ENCODE data around the gene DHX38.

The DHX38 gene

GRCh38 chr16:72084445-72084844 lies 9.2 kb upstream of the DHX38 start:
- no peak for DNase-seq

- DNase-seq: no peak
Measured at GRCh38 chr16:72085002-72085401, 8.6 kb upstream of the DHX38 start.

- no peak for DNase-seq
Measured at GRCh38 chr16:72091217-72091616, 2.4 kb upstream of the DHX38 start.

- DNase-seq: peak in 1 of 2 experiments; percentile 1
Measured at GRCh38 chr16:72092832-72093447, 707 bp upstream of the DHX38 start.

DNA sequence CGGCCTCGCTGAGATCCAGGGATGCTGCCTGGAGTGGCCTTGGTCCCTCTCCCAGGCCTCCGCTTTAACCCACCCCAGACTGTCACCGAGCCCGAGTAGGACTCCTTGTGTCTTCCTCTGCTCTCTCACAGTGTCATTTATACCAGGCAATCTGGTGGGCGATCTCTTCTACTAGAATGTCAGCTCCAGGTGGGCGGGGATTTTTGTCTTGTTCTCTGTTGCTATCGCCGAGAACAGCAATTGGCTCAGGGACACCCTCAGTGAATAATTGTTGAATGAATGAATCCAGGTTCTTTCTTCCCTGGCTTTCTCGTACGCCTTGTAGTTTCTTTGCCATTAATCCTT lies 591 bp downstream of the DHX38 start:
- DNase-seq: no peak

DNA sequence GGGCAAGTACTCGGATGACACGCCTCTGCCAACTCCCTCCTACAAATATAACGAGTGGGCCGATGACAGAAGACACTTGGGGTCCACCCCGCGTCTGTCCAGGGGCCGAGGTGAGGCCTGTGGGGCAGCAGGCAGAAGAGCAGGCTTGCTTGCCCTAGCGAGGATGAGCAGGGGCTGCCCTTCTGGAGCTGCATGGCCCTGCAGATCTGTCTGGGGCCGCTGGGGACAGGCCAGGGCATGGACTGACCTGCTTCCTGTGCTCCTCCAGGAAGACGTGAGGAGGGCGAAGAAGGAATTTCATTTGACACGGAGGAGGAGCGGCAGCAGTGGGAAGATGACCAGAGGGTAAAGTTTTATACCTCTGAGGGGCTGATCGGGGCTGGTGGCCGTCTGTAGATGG lies 5.3 kb downstream of the DHX38 start:
- DNase-seq: no peak

DNA sequence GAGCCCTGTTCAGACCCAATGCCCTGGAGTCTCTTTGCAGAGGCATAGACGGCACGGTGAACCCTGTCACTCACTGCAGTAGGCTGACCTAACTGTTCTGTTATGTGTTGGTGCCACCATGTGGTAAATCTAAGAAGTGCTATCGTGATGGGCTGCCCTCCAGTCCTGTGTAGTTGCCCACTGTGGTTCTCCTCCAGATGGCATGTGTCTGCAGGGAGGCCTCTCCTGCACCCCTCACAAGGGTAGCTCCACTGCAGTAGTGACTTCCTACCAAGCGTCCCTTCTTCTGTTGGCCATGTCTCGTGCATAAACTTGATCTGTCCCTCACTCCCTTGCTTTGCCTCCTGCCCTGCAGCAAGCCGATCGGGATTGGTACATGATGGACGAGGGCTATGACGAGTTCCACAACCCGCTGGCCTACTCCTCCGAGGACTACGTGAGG lies 5.8 kb downstream of the DHX38 start:
- peak in 1 of 2 experiments; percentile 40 for DNase-seq

DNA sequence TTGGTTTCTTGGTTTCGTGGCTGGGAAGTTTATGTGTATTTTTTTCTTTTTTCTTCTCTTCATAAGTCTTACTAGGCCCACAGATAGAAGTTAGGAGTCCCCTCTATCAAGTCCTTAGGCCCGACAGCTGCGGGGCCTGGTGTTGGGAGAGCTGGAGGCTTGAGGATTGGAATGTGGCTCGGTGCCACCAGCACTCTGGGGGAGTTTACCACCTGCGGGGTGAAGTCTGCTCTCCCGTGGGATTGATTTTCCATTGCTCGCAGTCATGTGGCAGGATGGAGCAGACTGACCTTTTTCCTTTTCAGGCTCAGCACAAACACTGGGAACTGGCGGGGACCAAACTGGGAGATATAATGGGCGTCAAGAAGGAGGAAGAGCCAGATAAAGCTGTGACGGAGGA lies 7.5 kb downstream of the DHX38 start:
- no peak for DNase-seq

- no peak for DNase-seq
Measured at GRCh38 chr16:72104905-72105304, 11.3 kb downstream of the DHX38 start.

DNA sequence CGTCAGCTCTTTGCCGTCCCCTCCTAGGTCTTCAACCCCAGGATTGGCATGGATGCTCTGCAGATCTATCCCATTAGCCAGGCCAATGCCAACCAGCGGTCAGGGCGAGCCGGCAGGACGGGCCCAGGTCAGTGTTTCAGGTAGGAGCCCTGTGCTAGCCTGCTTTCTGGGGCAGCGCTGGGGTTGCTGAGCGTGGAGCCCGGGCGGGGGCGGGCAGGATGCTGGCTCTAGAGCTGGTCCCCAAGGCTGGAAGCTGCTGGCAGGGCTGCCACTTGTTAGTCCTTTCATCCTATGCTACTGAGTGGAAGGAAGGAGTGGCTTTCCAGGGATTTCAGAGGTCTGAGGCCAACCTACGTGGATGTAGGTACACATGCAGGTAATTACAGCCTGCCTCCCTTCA lies 12.3 kb downstream of the DHX38 start:
- no peak for DNase-seq

DNA sequence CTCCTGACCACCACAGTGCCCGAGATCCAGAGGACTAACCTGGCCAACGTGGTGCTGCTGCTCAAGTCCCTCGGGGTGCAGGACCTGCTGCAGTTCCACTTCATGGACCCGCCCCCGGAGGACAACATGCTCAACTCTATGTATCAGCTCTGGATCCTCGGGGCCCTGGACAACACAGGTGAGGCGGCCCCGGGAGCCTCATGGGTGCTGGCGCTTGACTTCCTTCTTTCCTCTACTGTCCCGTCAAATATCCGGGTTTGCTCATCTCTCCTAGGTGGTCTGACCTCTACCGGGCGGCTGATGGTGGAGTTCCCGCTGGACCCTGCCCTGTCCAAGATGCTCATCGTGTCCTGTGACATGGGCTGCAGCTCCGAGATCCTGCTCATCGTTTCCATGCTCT lies 13.7 kb downstream of the DHX38 start:
- DNase-seq: no peak

- no peak for DNase-seq
Measured at GRCh38 chr16:72108353-72109102, 14.9 kb downstream of the DHX38 start.

- DNase-seq: no peak
Measured at GRCh38 chr16:72109300-72109699, 15.7 kb downstream of the DHX38 start.

GRCh38 chr16:72109966-72110530 lies 16.4 kb downstream of the DHX38 start:
- DNase-seq: no peak

- DNase-seq: no peak
Measured at GRCh38 chr16:72110662-72111615, 17.3 kb downstream of the DHX38 start.

DNA sequence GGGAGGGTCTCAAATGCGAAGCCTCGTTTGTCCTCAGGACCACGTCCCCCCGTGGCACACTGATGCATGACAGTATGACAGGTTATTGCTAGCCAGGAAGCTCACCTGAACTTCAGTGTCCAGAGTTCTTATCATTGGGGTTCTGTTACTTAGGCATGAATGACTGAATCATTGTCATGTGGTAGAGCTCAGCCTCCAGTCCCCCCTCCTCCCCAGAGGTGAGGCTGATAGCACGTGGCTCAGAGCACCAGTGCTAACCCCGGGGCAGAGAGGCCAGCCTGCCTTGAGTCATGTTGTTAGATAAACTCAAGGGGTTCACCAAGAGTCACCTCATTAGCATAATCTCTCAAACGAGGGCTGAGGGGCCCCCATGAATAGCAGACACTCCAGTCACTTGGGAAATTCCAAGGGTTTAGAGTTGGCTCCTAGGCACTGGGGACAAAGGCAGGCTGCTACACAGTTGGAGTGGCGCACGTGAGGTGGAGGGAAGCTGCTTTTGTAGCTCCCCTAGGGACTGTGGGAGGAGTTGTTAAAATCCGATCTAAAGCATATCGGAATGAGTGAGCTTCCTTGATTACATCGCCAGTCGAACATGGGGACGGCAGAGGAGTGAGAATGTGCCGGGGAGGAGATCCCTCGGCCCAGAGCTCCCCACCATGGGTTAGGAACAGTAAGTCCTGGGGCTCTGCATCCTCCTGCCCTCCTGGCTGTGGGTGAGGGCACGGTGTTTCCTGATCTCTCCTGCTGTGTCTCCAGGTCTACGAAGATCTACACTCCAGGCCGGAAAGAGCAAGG lies 18.2 kb downstream of the DHX38 start:
- DNase-seq: no peak

GRCh38 chr16:72112452-72112792 lies 18.8 kb downstream of the DHX38 start:
- no peak for DNase-seq

DNA sequence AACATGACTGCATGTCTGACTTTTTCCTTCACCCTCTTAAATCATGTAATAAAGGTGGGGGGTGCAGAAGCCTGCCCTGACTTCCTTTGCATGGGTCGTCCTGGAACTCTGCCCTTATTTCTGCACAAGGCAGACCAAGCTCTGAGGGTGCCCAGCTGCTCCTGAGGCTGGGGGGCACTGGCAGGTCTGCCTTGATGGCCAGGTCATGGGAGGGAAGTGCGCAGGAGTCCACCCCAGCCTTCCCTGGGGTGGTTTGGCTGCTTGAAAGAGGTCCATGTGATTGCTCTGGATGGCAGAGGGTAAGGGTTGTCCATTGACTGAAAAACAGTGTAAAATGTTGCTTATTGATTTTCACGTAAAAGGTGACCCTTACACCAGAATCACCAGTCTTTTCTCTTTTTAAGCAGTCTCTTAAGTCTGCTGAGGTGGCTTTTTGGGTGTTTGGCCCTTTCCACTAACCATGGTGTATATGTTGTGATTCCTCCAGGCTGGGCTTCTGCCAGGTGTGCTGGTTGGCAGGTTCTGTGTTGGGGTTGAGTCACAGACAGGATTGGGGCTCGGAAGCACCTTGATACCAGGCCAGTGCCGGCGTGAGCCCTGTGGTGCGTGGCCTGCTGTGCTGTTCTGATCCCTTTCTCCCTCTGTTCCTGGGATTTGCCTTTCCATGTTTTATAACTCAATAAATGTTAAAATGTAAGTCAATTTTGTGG lies 19.4 kb downstream of the DHX38 start:
- DNase-seq: no peak

GRCh38 chr16:72113616-72113945 lies 19.9 kb downstream of the DHX38 start:
- no peak for DNase-seq

GRCh38 chr16:72120026-72120425 lies 26.4 kb downstream of the DHX38 start:
- DNase-seq: no peak

DNA sequence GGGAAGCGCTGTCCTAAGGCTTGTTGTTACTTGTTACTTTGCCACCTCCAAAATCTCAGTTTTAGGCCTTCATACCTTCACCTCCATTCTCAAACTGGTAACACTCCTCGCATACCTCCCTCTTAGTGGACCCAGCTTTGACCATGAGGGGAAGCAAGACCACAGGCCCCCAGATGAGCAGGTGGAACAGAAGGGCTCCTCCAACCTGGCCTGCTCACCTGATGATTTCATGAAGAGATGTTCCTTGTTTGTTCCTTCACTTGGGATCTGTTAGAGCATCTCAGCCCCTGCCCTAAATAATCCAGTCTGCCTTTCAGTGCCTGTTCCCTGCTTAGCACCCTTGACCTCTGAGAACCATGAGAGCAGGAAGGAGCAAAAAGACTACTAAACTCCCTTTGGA lies 28.7 kb downstream of the DHX38 start:
- DNase-seq: no peak

DNA sequence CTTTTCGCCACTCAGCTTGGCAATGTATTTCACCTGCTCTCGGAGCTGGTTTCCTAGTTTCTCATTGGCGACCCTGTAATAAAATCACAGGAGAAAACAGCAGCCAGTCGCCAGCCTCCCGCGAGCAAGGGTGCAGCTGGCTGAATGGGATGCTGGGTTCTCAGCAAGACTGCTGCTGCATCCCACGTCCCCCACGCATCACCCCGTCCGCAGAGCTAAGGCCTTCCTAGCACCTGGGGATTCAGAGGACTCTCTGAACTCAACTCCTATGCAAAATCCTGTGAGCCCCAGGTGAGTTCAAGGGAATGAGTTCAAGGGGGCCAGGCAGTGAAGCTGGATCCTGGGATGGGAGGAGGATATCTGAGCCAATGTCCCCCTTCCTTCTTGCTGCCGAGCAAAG lies 29.3 kb downstream of the DHX38 start:
- DNase-seq: no peak

Data from NCI-H2081 (cell line).